Lung (tissue), 12 donors: Measurements from ENCODE around the gene PEX5L. TPM values are rescaled to one million over a fixed set of nuclear protein-coding genes. Genes with fewer than 3 reads are reported as not detected.

Experiments
- ATAC-seq: fragments of 200-7000 bp; cut with Tn5 transposase; one replicate; pipeline ENCODE4 v1.9.1; 2020; ENCODE audit warnings: moderate number of reproducible peaks; ENCODE audit not compliant: insufficient read depth, low FRiP score
- DNase-seq, 3 donors: peaks; one replicate each; pipeline ENCODE4 v3.0.0-alpha.2; 2013 to 2017
- H3K27ac ChIP-seq, 2 donors: one replicate each; pipeline ENCODE4 v1.5.1; 2013; ENCODE audit warnings: mild to moderate bottlenecking in 2 of 2, moderate library complexity in 2 of 2, control low read depth in 1 of 2, inconsistent platforms in 1 of 2, low read depth in 1 of 2, low read length in 1 of 2
- H3K27me3 ChIP-seq, 3 donors: one replicate each; pipeline ENCODE4 v1.5.1; 2013; ENCODE audit warnings: low read length in 2 of 3; ENCODE audit not compliant: control insufficient read depth in 3 of 3, insufficient read depth in 3 of 3
- H3K36me3 ChIP-seq, 4 donors: one replicate each; pipeline ENCODE4 v1.5.1; 2013; ENCODE audit warnings: low read length in 4 of 4, mild to moderate bottlenecking in 1 of 4, moderate library complexity in 1 of 4; ENCODE audit not compliant: control insufficient read depth in 4 of 4, insufficient read depth in 4 of 4
- H3K4me1 ChIP-seq, 5 donors: one replicate each; pipeline ENCODE4 v1.5.1; 2013; ENCODE audit warnings: low read length in 5 of 5, mild to moderate bottlenecking in 2 of 5, moderate library complexity in 1 of 5; ENCODE audit not compliant: control insufficient read depth in 5 of 5, insufficient read depth in 5 of 5
- H3K4me3 ChIP-seq: one replicate; pipeline ENCODE4 v1.5.1; 2013; ENCODE audit warnings: mild to moderate bottlenecking, control low read depth, moderate library complexity
- H3K9ac ChIP-seq, 2 donors: one replicate each; pipeline ENCODE4 v1.5.1; 2013; ENCODE audit warnings: low read length in 2 of 2, control low read depth in 1 of 2; ENCODE audit not compliant: insufficient read depth in 1 of 2
- H3K9me3 ChIP-seq, 4 donors: one replicate each; pipeline ENCODE4 v1.5.1; 2013; ENCODE audit warnings: low read length in 3 of 4, mild to moderate bottlenecking in 1 of 4, moderate library complexity in 1 of 4; ENCODE audit not compliant: control insufficient read depth in 4 of 4, insufficient read depth in 3 of 4
- WGBS, 2 donors: extraction: QIAGEN DNeasy Blood & Tissue Kit; methylation state at CpG; one replicate each; pipeline ENCODE4 v1.1.7; 2013; 5-methylcytosine and 5-hydroxymethylcytosine counted together
- polyA plus RNA-seq, 2 donors: library from polyadenylated mRNA; stranded (reverse); fragments of 200-250 nt; gene quantifications; one replicate each; pipeline ENCODE4 v1.2.1, GENCODE V29; 2013
- total RNA-seq, 2 donors: library from RNA; depleted of rRNA in 1 of 2; stranded (reverse); fragments of >200 nt in 1 of 2; gene quantifications; one replicate each; pipeline ENCODE4 v1.2.1, GENCODE V29; 2014 to 2021
- TF ChIP-seq, protein P1 (sequence below): IDR thresholded peaks from 2 replicates; pipeline ENCODE4 v1.5.1; 2012; ENCODE audit warnings: mild to moderate bottlenecking; ENCODE audit errors: control extremely low read depth, extremely low read depth
- donor health status: control.
- donor health status: control.
- donor health status: Bipolar disorder and iron deficiency.
- donor health status: healthy.
- donor health status: DM: yes; HTN: yes; CAD: no.

The PEX5L gene
- total and polyA plus RNA-seq, 4 donors: 0.02 to 0.80 (median 0.09) TPM

DNA sequence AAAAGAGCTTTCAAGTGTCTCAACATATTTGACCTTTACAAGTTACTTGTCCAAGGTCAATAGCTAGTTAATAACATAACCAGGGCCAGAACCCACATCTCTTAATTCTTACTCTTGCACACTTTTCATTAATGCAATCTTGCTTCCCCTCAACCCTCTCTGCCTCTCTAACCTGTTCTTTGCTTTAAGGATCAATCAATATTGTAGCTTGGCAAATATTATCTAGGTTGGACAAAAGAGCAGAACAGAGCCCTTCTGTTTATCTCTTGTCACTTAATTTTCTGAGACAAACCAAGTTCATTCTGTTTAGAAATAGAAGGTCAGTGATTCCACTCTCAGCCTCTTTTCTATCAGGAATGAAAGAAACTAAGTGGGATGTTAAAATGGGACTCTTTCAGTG, 203.4 kb downstream of the PEX5L start:
- no peak overlapping the region for H3K4me3 ChIP-seq
- no peak overlapping the region for H3K9ac ChIP-seq
- no peak for DNase-seq
- H3K4me1 ChIP-seq: no peaks in the 10 kb centered on the region
- no peaks in the 10 kb centered on the region for H3K9me3 ChIP-seq
- no peaks in the 10 kb centered on the region for H3K36me3 ChIP-seq
- no peaks in the 10 kb centered on the region for H3K27me3 ChIP-seq
- no peak overlapping the region for H3K27ac ChIP-seq
- ATAC-seq: no peak
- TF ChIP-seq, protein P1, sequence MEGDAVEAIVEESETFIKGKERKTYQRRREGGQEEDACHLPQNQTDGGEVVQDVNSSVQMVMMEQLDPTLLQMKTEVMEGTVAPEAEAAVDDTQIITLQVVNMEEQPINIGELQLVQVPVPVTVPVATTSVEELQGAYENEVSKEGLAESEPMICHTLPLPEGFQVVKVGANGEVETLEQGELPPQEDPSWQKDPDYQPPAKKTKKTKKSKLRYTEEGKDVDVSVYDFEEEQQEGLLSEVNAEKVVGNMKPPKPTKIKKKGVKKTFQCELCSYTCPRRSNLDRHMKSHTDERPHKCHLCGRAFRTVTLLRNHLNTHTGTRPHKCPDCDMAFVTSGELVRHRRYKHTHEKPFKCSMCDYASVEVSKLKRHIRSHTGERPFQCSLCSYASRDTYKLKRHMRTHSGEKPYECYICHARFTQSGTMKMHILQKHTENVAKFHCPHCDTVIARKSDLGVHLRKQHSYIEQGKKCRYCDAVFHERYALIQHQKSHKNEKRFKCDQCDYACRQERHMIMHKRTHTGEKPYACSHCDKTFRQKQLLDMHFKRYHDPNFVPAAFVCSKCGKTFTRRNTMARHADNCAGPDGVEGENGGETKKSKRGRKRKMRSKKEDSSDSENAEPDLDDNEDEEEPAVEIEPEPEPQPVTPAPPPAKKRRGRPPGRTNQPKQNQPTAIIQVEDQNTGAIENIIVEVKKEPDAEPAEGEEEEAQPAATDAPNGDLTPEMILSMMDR: no peak

DNA sequence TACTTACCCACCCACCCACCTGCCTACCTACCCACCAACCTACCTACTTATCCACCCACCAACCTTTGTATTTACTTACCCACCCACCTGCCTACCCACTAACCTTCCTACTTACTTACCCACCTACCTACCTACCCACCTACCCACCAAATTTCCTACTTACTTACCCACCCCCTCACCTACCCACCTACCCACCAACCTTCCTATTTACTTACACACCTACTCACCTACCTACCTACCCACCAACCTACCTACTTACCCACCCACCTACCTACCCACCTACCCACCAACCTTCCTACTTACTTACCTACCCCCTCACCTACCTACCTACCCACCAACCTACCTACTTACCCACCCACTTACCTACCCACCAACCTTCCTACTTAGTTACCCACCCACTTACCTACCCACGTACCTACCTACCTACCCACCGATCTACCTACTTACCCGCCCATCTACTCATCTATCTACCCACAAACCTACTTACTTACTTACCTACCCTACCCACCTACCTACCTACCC, 204.3 kb downstream of the PEX5L start:
- H3K4me1 ChIP-seq: no peaks in the 10 kb centered on the region
- no peak overlapping the region for H3K4me3 ChIP-seq
- H3K9me3 ChIP-seq: no peaks in the 10 kb centered on the region
- no peak overlapping the region for H3K9ac ChIP-seq
- no peaks in the 10 kb centered on the region for H3K27me3 ChIP-seq
- WGBS, 2 donors: 96 to 99% methylated on average over 3 of the region's 3 CpGs
- no peak for DNase-seq
- H3K36me3 ChIP-seq: no peaks in the 10 kb centered on the region
- H3K27ac ChIP-seq: no peak overlapping the region
- TF ChIP-seq, protein P1: no peak
- no peak for ATAC-seq

DNA sequence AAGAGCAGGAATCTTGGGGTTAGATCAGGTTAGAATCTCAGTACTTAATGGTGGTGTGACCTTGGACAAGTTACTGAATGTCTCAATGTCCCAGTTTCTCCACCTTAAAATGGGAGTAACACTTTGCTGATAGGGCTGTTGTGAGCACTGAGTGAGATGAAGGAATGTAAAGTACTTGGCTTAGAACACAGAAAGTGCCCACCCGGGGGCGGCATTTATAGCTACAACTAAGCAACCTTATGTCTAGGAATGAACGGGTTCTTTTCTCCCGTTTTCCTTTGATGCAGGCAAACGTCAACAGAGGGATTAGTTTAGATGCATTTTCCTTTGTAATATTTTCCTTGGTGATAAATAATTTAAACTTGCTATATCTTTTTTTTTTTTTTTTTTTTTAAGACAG, 207.3 kb downstream of the PEX5L start:
- Histone ChIP-seq H3K9me3 (no peaks in the 10 kb centered on the region), H3K4me1 (no peaks in the 10 kb centered on the region), H3K4me3 (no peak overlapping the region), H3K27ac (no peak overlapping the region), H3K9ac (no peak overlapping the region), H3K27me3 (no peaks in the 10 kb centered on the region), H3K36me3 (no peaks in the 10 kb centered on the region)
- WGBS, 2 donors: 62 to 78% methylated on average over 5 of the region's 5 CpGs
- DNase-seq (no peak), ATAC-seq (no peak)
- TF ChIP-seq, protein P1: no peak

DNA sequence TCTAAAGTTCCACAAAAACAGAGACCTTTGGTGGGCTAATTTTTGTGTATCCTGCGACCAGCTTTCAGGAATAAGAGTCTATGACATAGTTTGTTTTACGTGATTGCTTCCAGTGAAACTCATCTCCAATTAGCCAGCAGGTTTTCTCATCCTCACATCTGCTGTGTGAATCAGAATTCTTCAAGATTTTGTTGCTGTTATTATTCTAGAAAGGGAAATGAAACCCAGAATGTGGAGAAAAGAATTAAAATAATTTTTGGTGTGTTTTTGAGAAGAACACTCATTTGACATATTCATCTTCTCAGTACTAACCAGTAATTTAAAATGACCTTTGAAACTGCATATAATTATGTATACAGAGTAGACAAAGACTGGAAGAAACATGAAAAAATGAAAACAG, 208.0 kb downstream of the PEX5L start:
- Histone ChIP-seq H3K9ac (no peak overlapping the region), H3K27ac (no peak overlapping the region), H3K4me1 (no peaks in the 10 kb centered on the region), H3K36me3 (no peaks in the 10 kb centered on the region), H3K27me3 (no peaks in the 10 kb centered on the region), H3K4me3 (no peak overlapping the region), H3K9me3 (no peaks in the 10 kb centered on the region)
- TF ChIP-seq, protein P1: no peak
- ATAC-seq: no peak
- no peak for DNase-seq
- WGBS, 2 donors: 89 to 93% methylated on average over 2 of the region's 2 CpGs
